ENCODE results near the gene CMTM1. TPM values are rescaled to one million over a fixed set of nuclear protein-coding genes. Genes with fewer than 3 reads are reported as not detected.

Gene CMTM1
- total and polyA plus RNA-seq, 2 donors (not counting 3 experiments of a cell fraction or from before 2014, with no cell fraction given), result 3.0 to 12.3 TPM

DNA sequence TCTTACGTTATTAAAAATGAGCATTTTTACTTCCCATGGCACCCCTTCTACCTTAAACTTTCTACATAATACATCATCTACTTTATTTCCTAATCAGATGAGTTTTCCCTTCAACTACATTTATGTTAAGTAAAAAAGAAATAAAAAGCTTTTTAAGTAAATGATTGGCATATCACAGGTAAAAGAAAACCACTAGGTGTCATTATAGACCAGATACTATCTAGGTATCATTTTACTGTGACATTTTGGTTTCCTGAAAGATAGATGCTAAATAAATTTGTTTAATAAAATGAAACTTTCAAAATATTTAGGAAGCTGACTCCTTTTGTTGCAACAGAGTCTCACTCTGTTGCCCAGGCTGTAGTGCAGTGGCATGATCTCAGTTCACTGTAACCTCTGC is 3.8 kb upstream of the CMTM1 start:
- no TSS peak for BruUV-seq (replicated peaks)
- DNase-seq (ENCODE audit: low read depth, low spot score) (no peak), FAIRE-seq (no peak)
- Histone ChIP-seq H3K36me3 (ENCODE audit: control insufficient read depth in 2 of 2, extremely low read depth in 1 of 2, insufficient read depth in 2 of 2, low read length in 2 of 2) (peaks cover 4 to 19% of the 10 kb centered on the region in 2 experiments), H3K27ac (ENCODE audit: insufficient read depth, low read depth, low read length) (no peak overlapping the region), H2AFZ (ENCODE audit: low read depth, low read length) (no peak overlapping the region), H4K20me1 (replicated peaks; ENCODE audit: control insufficient read depth, extremely low read depth, insufficient read depth, low read length) (no peaks in the 10 kb centered on the region), H3K4me1 (ENCODE audit: control insufficient read depth, extremely low read depth, insufficient read depth, low read length) (peaks cover 19% of the 10 kb centered on the region), H3K79me2 (ENCODE audit: control insufficient read depth, insufficient read depth, low read length) (peaks cover 31% of the 10 kb centered on the region), H3K4me2 (ENCODE audit: insufficient read depth, low read length) (no peak overlapping the region), H3K9ac (replicated peaks; ENCODE audit: extremely low read depth, insufficient read depth, low read length) (no peak overlapping the region), H3K9me1 (replicated peaks; ENCODE audit: control insufficient read depth, extremely low read depth, insufficient read depth, low read length) (no peaks in the 10 kb centered on the region), H3K9me3 (replicated peaks; ENCODE audit: control insufficient read depth, insufficient read depth, low read length) (no peaks in the 10 kb centered on the region), H3K4me3 (replicated peaks in 1 of 3; ENCODE audit: insufficient read depth in 1 of 3, low read depth in 1 of 3, low read length in 3 of 3) (no peak overlapping the region), H3K27me3 (ENCODE audit: control insufficient read depth in 2 of 2, insufficient read depth in 2 of 2, low read length in 2 of 2) (no peaks in the 10 kb centered on the region)
- intact Hi-C loops (cut with micrococcal nuclease), result no loop called here
- CTCF ChIA-PET, result interaction anchor here (1.1 to 2.7 kb wide), 9 partner anchors 10 to 306 kb away, joined by 3 to 13 read pairs (median 4); partner anchors contain the start of gene CKLF
- POLR2A ChIA-PET, result no interaction called here
- no peak for TF ChIP-seq POLR2A (IDR thresholded peaks at IDR 0.05; ENCODE audit: low read depth, low read length)
- no peak for TF ChIP-seq EZH2 (IDR thresholded peaks at IDR 0.05; ENCODE audit: borderline replicate concordance, low read depth, low read length, severe bottlenecking)
- TF ChIP-seq FOS (IDR thresholded peaks at IDR 0.05; ENCODE audit: borderline replicate concordance, insufficient read depth, low read length), result no peak
- TF ChIP-seq, protein P1, sequence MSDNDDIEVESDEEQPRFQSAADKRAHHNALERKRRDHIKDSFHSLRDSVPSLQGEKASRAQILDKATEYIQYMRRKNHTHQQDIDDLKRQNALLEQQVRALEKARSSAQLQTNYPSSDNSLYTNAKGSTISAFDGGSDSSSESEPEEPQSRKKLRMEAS (IDR thresholded peaks at IDR 0.05; ENCODE audit: insufficient read depth, insufficient read length), result no peak
- no peak for TF ChIP-seq POLR2AphosphoS5 (IDR thresholded peaks at IDR 0.05; ENCODE audit: insufficient read depth, low read depth, low read length)
- no peak for TF ChIP-seq MYC (IDR thresholded peaks at IDR 0.05; ENCODE audit: low read depth, low read length)
- TF ChIP-seq JUN (IDR thresholded peaks at IDR 0.05; ENCODE audit: borderline replicate concordance, insufficient read depth, insufficient read length, low read depth), result no peak
- TF ChIP-seq, protein P2, sequence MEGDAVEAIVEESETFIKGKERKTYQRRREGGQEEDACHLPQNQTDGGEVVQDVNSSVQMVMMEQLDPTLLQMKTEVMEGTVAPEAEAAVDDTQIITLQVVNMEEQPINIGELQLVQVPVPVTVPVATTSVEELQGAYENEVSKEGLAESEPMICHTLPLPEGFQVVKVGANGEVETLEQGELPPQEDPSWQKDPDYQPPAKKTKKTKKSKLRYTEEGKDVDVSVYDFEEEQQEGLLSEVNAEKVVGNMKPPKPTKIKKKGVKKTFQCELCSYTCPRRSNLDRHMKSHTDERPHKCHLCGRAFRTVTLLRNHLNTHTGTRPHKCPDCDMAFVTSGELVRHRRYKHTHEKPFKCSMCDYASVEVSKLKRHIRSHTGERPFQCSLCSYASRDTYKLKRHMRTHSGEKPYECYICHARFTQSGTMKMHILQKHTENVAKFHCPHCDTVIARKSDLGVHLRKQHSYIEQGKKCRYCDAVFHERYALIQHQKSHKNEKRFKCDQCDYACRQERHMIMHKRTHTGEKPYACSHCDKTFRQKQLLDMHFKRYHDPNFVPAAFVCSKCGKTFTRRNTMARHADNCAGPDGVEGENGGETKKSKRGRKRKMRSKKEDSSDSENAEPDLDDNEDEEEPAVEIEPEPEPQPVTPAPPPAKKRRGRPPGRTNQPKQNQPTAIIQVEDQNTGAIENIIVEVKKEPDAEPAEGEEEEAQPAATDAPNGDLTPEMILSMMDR (IDR thresholded peaks at IDR 0.05; ENCODE audit: extremely low read depth in 1 of 2, insufficient read depth in 1 of 2, low read depth in 1 of 2, low read length in 2 of 2), result no peak
- TF ChIP-seq GATA2 (IDR thresholded peaks at IDR 0.05; ENCODE audit: insufficient read depth, insufficient read length, low read depth, low read length), result no peak
- dilution Hi-C loops (cut with MboI; ENCODE audit: extremely low pct_ligation_motif_present, low sequenced_read_pairs), result no loop called here

All from endothelial cell of umbilical vein (primary cell).